A549 (cell line): ENCODE results near the gene SYMPK. TPM values are rescaled to one million over a fixed set of nuclear protein-coding genes. Genes with fewer than 3 reads are reported as not detected.

Experiments
- ATAC-seq, 2 experiments: fragments of 200-7000 bp in 1 of 2; fragments of >200 bp in 1 of 2; cut with Nextera tagmentation in 1 of 2; cut with Tn5 transposase in 1 of 2; 3 replicates each; pipeline versions ENCODE4 v1.8.0 to v1.9.1; 2018 to 2020; ENCODE audit warnings: mild to moderate bottlenecking in 1 of 2, moderate library complexity in 1 of 2
- CTCF ChIA-PET: fragments of 300-600 bp; sonication (Branson Sonifier 250); formaldehyde crosslinking; extraction: SDS; loops from one replicate; lab custom pipeline; 2021; ENCODE audit warnings: antibody characterized with exemption, inconsistent platforms; lab: Yijun Ruan, JAX
- POLR2A ChIA-PET: fragments of 350-600 bp; formaldehyde crosslinking; extraction: SDS; loops from one replicate; lab custom pipeline; 2021; ENCODE audit warnings: antibody characterized with exemption, inconsistent platforms; lab: Yijun Ruan, JAX
- DNase-seq, 2 experiments: peaks; one replicate each; pipeline versions ENCODE4 v3.0.0 to v3.0.0-alpha.2; 2011 to 2016; ENCODE audit warnings: low read depth in 1 of 2, low spot score in 1 of 2
- FAIRE-seq: peaks from 2 replicates; lab custom pipeline; 2011; peaks lifted over from hg19 to GRCh38; lab: Jason Lieb, UNC
- H3K27ac ChIP-seq, 2 experiments: fragments of >200 bp; sonication (Bioruptor Twin); formaldehyde crosslinking; 3 replicates each; pipeline ENCODE4 v1.5.1; 2016 to 2017
- H3K4me1 ChIP-seq: fragments of >200 bp; sonication (Bioruptor Twin); formaldehyde crosslinking; 3 replicates; pipeline ENCODE4 v1.6.1; 2016
- H3K4me2 ChIP-seq: fragments of >200 bp; sonication (Bioruptor Twin); formaldehyde crosslinking; 3 replicates; pipeline ENCODE4 v1.6.1; 2016
- H3K4me3 ChIP-seq: fragments of >200 bp; sonication (Bioruptor Twin); formaldehyde crosslinking; 3 replicates; pipeline ENCODE4 v1.5.1; 2016
- H3K9me3 ChIP-seq: fragments of >200 bp; sonication (Bioruptor Twin); formaldehyde crosslinking; 3 replicates; pipeline ENCODE4 v1.6.1; 2016
- CBX8 ChIP-seq: fragments of 200-600 bp; sonication (generic); IDR thresholded peaks from 2 replicates; pipeline ENCODE4 v1.6.1; 2016
- CHD2 ChIP-seq: fragments of 150-350 bp; IDR thresholded peaks from 2 replicates; pipeline ENCODE4 v1.6.1; 2014; ENCODE audit warnings: low read length; ENCODE audit not compliant: partially characterized antibody
- EHF ChIP-seq: fragments of 250-450 bp; sonication (Bioruptor Pico); IDR thresholded peaks from 2 replicates; pipeline ENCODE4 v1.5.0; 2020; ENCODE audit warnings: mild to moderate bottlenecking
- EP300 ChIP-seq, 2 experiments: fragments of >200 bp; sonication (Bioruptor Twin); formaldehyde crosslinking; IDR thresholded peaks; 2 replicates in 1 of 2; 3 replicates in 1 of 2; pipeline ENCODE4 v1.6.1; 2016 to 2017
- ESRRA ChIP-seq: fragments of 150-350 bp; IDR thresholded peaks from 2 replicates; pipeline ENCODE4 v1.6.1; 2014; ENCODE audit warnings: mild to moderate bottlenecking, low read length, borderline replicate concordance
- FOSL2 ChIP-seq, 2 experiments: fragments of 450-650 bp in 1 of 2; fragments of >200 bp in 1 of 2; sonication (Bioruptor Twin) in 1 of 2; formaldehyde crosslinking; IDR thresholded peaks; 2 replicates each; pipeline versions ENCODE4 v1.5.0 to v1.6.1; 2016 to 2020; ENCODE audit warnings: mild to moderate bottlenecking in 1 of 2, moderate library complexity in 1 of 2
- FOXS1 ChIP-seq: fragments of 250-450 bp; sonication (Bioruptor Pico); IDR thresholded peaks from 2 replicates; pipeline ENCODE4 v1.5.0; 2020; ENCODE audit warnings: mild to moderate bottlenecking, moderate library complexity
- HDAC2 ChIP-seq: fragments of 200-600 bp; sonication (generic); IDR thresholded peaks from 2 replicates; pipeline ENCODE4 v1.6.1; 2016
- HEYL ChIP-seq: fragments of 250-450 bp; sonication (Bioruptor Pico); IDR thresholded peaks from 2 replicates; pipeline ENCODE4 v1.8.0; 2021; ENCODE audit warnings: mild to moderate bottlenecking, moderate library complexity
- JUN ChIP-seq, 2 experiments: fragments of >200 bp; sonication (Bioruptor Twin); formaldehyde crosslinking; IDR thresholded peaks; 2 replicates in 1 of 2; 3 replicates in 1 of 2; pipeline ENCODE4 v1.6.1; 2016 to 2017
- JUNB ChIP-seq: fragments of >200 bp; sonication (Bioruptor Twin); formaldehyde crosslinking; IDR thresholded peaks from 2 replicates; pipeline ENCODE4 v1.6.1; 2016
- KDM5A ChIP-seq: fragments of 200-600 bp; sonication (generic); IDR thresholded peaks from 2 replicates; pipeline ENCODE4 v1.6.1; 2016; ENCODE audit warnings: antibody characterized with exemption, mild to moderate bottlenecking
- MAFK ChIP-seq: fragments of 450-650 bp; IDR thresholded peaks from 2 replicates; pipeline ENCODE4 v1.6.1; 2014; ENCODE audit not compliant: partially characterized antibody
- NFE2L2 ChIP-seq: fragments of 150-350 bp; conservative IDR thresholded peaks from 2 replicates; pipeline ENCODE4 v1.6.1; 2014; ENCODE audit warnings: low read length
- POLR2A ChIP-seq: IDR thresholded peaks from 2 replicates; pipeline ENCODE4 v1.6.1; 2012; ENCODE audit warnings: mild to moderate bottlenecking, low read length
- RCOR1 ChIP-seq: fragments of 150-350 bp; IDR thresholded peaks from 2 replicates; pipeline ENCODE4 v1.6.1; 2014; ENCODE audit warnings: antibody characterized with exemption, low read length, low read depth
- RNF2 ChIP-seq: fragments of 200-600 bp; sonication (generic); IDR thresholded peaks from 2 replicates; pipeline ENCODE4 v1.6.1; 2016; ENCODE audit warnings: low read depth, mild to moderate bottlenecking, antibody characterized with exemption, moderate library complexity, borderline replicate concordance
- TP53 ChIP-seq: fragments of 250-450 bp; sonication (Bioruptor Pico); IDR thresholded peaks from 2 replicates; pipeline ENCODE4 v1.5.0; 2021; ENCODE audit warnings: mild to moderate bottlenecking, moderate library complexity
- ZC3H11A ChIP-seq: fragments of 450-650 bp; IDR thresholded peaks from 2 replicates; pipeline ENCODE4 v1.6.1; 2014; ENCODE audit warnings: antibody characterized with exemption, mild to moderate bottlenecking
- ZFP36 ChIP-seq: fragments of 450-650 bp; IDR thresholded peaks from 2 replicates; pipeline ENCODE4 v1.6.1; 2014; ENCODE audit warnings: borderline replicate concordance; ENCODE audit not compliant: partially characterized antibody
- ZNF302 ChIP-seq: fragments of 250-450 bp; sonication (Bioruptor Pico); IDR thresholded peaks from 2 replicates; pipeline ENCODE4 v1.9.0; 2021; ENCODE audit warnings: inconsistent platforms, mild to moderate bottlenecking, moderate library complexity
- ZSCAN20 ChIP-seq: fragments of 250-450 bp; sonication (Bioruptor Pico); IDR thresholded peaks from 2 replicates; pipeline ENCODE4 v1.8.0; 2022; ENCODE audit warnings: mild to moderate bottlenecking, moderate library complexity
- WGBS: methylation state at CpG from one replicate; pipeline ENCODE4 v1.1.6; 2017; ENCODE audit errors: missing lambda C conversion rate; 5-methylcytosine and 5-hydroxymethylcytosine counted together
- polyA plus RNA-seq, 4 experiments: library from polyadenylated mRNA; depleted of rRNA in 3 of 4; stranded (reverse); fragments of >200 nt; fragmentation: RNase III in 1 of 4; extraction: RNeasy Plus Mini Kit Qiagen cat#74134 plus additional on column Dnase treatment in 1 of 4; gene quantifications; 2 replicates in 3 of 4; 3 replicates in 1 of 4; pipeline ENCODE4 v1.2.3, GENCODE V29; 2011 to 2017
- TF ChIP-seq, protein P1 (sequence below): fragments of >200 bp; sonication (Bioruptor Twin); formaldehyde crosslinking; IDR thresholded peaks from 3 replicates; pipeline ENCODE4 v1.6.1; 2016
- TF ChIP-seq, protein P2 (sequence below): fragments of 200-600 bp; sonication (generic); IDR thresholded peaks from 2 replicates; pipeline ENCODE4 v1.6.1; 2016; ENCODE audit warnings: antibody characterized with exemption, mild to moderate bottlenecking, moderate library complexity
- TF ChIP-seq, protein P3 (sequence below): IDR thresholded peaks from 2 replicates; pipeline ENCODE4 v1.6.1; 2012
- TF ChIP-seq, protein P4 (sequence below): fragments of 150-350 bp; IDR thresholded peaks from 2 replicates; pipeline ENCODE4 v1.6.1; 2014; ENCODE audit warnings: low read depth, mild to moderate bottlenecking, low read length
- TF ChIP-seq, protein P5 (sequence below): fragments of 250-450 bp; sonication (Bioruptor Pico); IDR thresholded peaks from 2 replicates; pipeline ENCODE4 v1.5.0; 2020; ENCODE audit warnings: low read depth, mild to moderate bottlenecking, moderate library complexity
- TF ChIP-seq, protein P6 (sequence below): IDR thresholded peaks from 2 replicates; pipeline ENCODE4 v1.6.1; 2012; ENCODE audit warnings: low read depth, borderline replicate concordance

SYMPK gene
- polyA plus RNA-seq, 2 of the 4 experiments (the other 2 are of a cell fraction), result 61.9 to 105 TPM

DNA sequence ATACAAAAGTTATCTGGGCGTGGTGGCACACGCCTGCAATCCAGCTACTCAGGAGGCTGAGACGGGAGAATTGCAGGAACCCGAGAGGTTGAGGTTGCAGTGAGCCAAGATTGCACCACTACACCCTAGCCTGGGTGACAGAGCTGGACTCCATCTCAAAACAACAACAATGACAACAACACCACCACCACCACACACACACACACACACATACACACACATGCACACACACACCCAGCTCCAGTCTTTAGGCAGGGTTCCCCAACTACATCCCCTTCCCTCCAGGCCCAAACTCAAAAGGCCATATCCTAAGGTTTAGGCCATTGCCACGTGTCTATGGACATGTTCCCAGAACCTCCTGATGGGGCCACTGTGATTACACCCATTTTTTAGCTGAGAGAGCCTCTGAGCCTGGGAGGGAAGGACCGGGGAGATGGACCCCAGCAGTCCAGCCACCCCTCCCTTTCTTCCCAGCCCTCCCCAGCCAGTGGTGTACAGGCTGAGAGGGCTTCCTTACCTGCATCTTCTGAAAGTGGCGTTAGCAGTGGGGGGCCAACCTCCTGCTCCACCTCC lies 61.3 kb downstream of the SYMPK start:
- TF ChIP-seq FOXS1, result no peak
- no peak for TF ChIP-seq HEYL (CRISPR knock-in tag)
- TF ChIP-seq ESRRA, result no peak
- TF ChIP-seq, protein P1, sequence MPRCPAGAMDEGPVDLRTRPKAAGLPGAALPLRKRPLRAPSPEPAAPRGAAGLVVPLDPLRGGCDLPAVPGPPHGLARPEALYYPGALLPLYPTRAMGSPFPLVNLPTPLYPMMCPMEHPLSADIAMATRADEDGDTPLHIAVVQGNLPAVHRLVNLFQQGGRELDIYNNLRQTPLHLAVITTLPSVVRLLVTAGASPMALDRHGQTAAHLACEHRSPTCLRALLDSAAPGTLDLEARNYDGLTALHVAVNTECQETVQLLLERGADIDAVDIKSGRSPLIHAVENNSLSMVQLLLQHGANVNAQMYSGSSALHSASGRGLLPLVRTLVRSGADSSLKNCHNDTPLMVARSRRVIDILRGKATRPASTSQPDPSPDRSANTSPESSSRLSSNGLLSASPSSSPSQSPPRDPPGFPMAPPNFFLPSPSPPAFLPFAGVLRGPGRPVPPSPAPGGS, result no peak
- TF ChIP-seq RCOR1, result no peak
- TF ChIP-seq CBX8, result no peak
- no peak for TF ChIP-seq ZNF302
- no peak for TF ChIP-seq JUN (IDR thresholded peaks at IDR 0.05)
- TF ChIP-seq POLR2A, result no peak
- TF ChIP-seq CHD2, result no peak
- TF ChIP-seq HDAC2, result no peak
- no peak for TF ChIP-seq KDM5A
- TF ChIP-seq, protein P2, sequence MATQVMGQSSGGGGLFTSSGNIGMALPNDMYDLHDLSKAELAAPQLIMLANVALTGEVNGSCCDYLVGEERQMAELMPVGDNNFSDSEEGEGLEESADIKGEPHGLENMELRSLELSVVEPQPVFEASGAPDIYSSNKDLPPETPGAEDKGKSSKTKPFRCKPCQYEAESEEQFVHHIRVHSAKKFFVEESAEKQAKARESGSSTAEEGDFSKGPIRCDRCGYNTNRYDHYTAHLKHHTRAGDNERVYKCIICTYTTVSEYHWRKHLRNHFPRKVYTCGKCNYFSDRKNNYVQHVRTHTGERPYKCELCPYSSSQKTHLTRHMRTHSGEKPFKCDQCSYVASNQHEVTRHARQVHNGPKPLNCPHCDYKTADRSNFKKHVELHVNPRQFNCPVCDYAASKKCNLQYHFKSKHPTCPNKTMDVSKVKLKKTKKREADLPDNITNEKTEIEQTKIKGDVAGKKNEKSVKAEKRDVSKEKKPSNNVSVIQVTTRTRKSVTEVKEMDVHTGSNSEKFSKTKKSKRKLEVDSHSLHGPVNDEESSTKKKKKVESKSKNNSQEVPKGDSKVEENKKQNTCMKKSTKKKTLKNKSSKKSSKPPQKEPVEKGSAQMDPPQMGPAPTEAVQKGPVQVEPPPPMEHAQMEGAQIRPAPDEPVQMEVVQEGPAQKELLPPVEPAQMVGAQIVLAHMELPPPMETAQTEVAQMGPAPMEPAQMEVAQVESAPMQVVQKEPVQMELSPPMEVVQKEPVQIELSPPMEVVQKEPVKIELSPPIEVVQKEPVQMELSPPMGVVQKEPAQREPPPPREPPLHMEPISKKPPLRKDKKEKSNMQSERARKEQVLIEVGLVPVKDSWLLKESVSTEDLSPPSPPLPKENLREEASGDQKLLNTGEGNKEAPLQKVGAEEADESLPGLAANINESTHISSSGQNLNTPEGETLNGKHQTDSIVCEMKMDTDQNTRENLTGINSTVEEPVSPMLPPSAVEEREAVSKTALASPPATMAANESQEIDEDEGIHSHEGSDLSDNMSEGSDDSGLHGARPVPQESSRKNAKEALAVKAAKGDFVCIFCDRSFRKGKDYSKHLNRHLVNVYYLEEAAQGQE, result no peak
- TF ChIP-seq ZSCAN20 (CRISPR knock-in tag), result no peak
- no peak for TF ChIP-seq ZC3H11A
- TF ChIP-seq NFE2L2, result no peak
- TF ChIP-seq TP53 (CRISPR knock-in tag), result no peak
- TF ChIP-seq, protein P3, sequence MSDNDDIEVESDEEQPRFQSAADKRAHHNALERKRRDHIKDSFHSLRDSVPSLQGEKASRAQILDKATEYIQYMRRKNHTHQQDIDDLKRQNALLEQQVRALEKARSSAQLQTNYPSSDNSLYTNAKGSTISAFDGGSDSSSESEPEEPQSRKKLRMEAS, result no peak
- TF ChIP-seq EHF (CRISPR knock-in tag), result no peak
- TF ChIP-seq RNF2, result no peak
- FAIRE-seq (no peak), ATAC-seq (0 out of 6 replicates have a peak, but pooled peaks of 1 of the 2 experiments have one; percentile 6), DNase-seq (no peak)
- H3K4me3 ChIP-seq, result no peak overlapping the region
- H3K4me1 ChIP-seq, result peaks cover 18% of the 10 kb centered on the region
- ChIA-PET POLR2A (interaction anchor here (0.7 to 0.9 kb wide), 2 partner anchors 31 to 32 kb away, joined by 3 to 4 read pairs; partner anchors contain the start of gene SIX5), CTCF (interaction anchor here (0.6 to 74.3 kb wide), 8 partner anchors 6 to 227 kb away, joined by 3 to 2204 read pairs (median 4); partner anchors contain the start of genes DMPK, DMWD, FOXA3 and QPCTL)
- no peaks in the 10 kb centered on the region for H3K9me3 ChIP-seq
- no peak overlapping the region; a peak in 1 of 6 replicates for H3K27ac ChIP-seq
- 78% methylated on average over 7 of the region's 7 CpGs for WGBS
- H3K4me2 ChIP-seq, result no peak overlapping the region

DNA sequence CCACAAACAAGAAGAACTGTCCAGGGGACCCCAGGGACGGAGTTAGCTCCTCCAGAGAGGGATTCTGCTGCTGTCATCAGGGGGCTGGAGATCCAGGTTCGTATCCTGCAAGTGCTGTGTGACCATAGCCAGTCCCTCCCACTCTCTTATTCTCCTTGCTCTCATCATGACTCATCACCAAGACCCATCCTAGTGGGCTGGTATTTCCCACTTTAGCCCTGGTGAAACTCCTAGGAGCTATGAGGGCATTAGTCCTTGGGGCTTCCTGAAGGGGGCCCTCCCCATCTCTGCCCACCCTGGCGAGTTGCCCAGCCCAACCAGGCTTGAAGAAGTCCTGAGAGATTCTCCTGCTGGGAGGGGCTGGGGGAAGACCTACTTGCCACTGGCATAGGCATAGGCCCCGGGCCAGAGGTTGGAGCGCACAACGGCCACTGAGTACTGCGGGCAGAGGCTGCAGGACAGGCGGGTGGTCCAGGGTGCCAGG lies 62.8 kb downstream of the SYMPK start:
- no peak for TF ChIP-seq RNF2
- TF ChIP-seq, protein P4, sequence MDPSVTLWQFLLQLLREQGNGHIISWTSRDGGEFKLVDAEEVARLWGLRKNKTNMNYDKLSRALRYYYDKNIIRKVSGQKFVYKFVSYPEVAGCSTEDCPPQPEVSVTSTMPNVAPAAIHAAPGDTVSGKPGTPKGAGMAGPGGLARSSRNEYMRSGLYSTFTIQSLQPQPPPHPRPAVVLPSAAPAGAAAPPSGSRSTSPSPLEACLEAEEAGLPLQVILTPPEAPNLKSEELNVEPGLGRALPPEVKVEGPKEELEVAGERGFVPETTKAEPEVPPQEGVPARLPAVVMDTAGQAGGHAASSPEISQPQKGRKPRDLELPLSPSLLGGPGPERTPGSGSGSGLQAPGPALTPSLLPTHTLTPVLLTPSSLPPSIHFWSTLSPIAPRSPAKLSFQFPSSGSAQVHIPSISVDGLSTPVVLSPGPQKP, result no peak
- TF ChIP-seq, protein P5, sequence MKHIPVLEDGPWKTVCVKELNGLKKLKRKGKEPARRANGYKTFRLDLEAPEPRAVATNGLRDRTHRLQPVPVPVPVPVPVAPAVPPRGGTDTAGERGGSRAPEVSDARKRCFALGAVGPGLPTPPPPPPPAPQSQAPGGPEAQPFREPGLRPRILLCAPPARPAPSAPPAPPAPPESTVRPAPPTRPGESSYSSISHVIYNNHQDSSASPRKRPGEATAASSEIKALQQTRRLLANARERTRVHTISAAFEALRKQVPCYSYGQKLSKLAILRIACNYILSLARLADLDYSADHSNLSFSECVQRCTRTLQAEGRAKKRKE (CRISPR knock-in tag), result no peak
- TF ChIP-seq, protein P6, sequence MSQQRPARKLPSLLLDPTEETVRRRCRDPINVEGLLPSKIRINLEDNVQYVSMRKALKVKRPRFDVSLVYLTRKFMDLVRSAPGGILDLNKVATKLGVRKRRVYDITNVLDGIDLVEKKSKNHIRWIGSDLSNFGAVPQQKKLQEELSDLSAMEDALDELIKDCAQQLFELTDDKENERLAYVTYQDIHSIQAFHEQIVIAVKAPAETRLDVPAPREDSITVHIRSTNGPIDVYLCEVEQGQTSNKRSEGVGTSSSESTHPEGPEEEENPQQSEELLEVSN, result no peak
- TF ChIP-seq MAFK, result peak; percentile 11
- TF ChIP-seq ZFP36, result peak; percentile 24
- no peak for TF ChIP-seq FOSL2 (IDR thresholded peaks at IDR 0.05)
- TF ChIP-seq FOSL2 (CRISPR knock-in tag; IDR thresholded peaks at IDR 0.05), result peak; percentile 77
- no peak for TF ChIP-seq JUNB
- TF ChIP-seq CHD2, result no peak
- TF ChIP-seq EP300 (IDR thresholded peaks at IDR 0.05), result no peak
- TF ChIP-seq, all 56 proteins: peak for 3
- FAIRE-seq, result no peak
- DNase-seq, result peak in 1 of 2 experiments; percentile 65
- peak overlapping the region; percentile 27 to 66; a peak in 4 of 6 replicates for H3K27ac ChIP-seq
- ATAC-seq, result peak; percentile 32 to 63; a peak in 4 of 6 replicates
- POLR2A ChIA-PET, result interaction anchor here (1.8 to 2.6 kb wide), 2 partner anchors 29 to 31 kb away, joined by 12 to 23 read pairs; partner anchors contain the start of gene SIX5
- no peaks in the 10 kb centered on the region for H3K9me3 ChIP-seq
- CTCF ChIA-PET, result interaction anchor here (0.6 to 74.3 kb wide), 17 partner anchors 8 to 317 kb away, joined by 3 to 2204 read pairs (median 6); partner anchors contain the start of genes DMPK, DMWD, FBXO46 and FOXA3
- H3K4me1 ChIP-seq, result peaks cover 18% of the 10 kb centered on the region
- 64% methylated on average over 7 of the region's 8 CpGs for WGBS
- H3K4me2 ChIP-seq, result peak overlapping the region; percentile 20; the same call in 2 of the 3 replicates
- H3K4me3 ChIP-seq, result no peak overlapping the region
